Calu3 (cell line): ENCODE results near the gene NSD1. TPM values are rescaled to one million over a fixed set of nuclear protein-coding genes. Genes with fewer than 3 reads are reported as not detected.

Experiments used
- BruUV-seq: library from RNA; stranded (reverse); fragments of 400-500 nt; replicated peaks from 2 replicates; lab custom pipeline; 2021; lab: Mats Ljungman, UMichigan
- CTCF ChIA-PET: fragments of 300-600 bp; sonication (Branson Sonifier 250); formaldehyde crosslinking; loops from one replicate; lab custom pipeline; 2022; ENCODE audit warnings: antibody characterized with exemption; lab: Charles Lee
- DNase-seq: peaks from one replicate; pipeline ENCODE4 v3.0.0; 2022
- H3K27ac Mint-ChIP-seq: one replicate; pipeline ENCODE4 v1.8.0; 2022; ENCODE audit warnings: mixed read lengths; ENCODE audit not compliant: unreplicated experiment
- H3K27me3 Mint-ChIP-seq: one replicate; pipeline ENCODE4 v1.8.0; 2022; ENCODE audit warnings: mixed read lengths; ENCODE audit not compliant: unreplicated experiment
- H3K36me3 Mint-ChIP-seq: one replicate; pipeline ENCODE4 v1.8.0; 2022; ENCODE audit warnings: mild to moderate bottlenecking, moderate library complexity, mixed read lengths; ENCODE audit not compliant: insufficient read depth, unreplicated experiment
- H3K4me1 Mint-ChIP-seq: one replicate; pipeline ENCODE4 v1.8.0; 2022; ENCODE audit warnings: mild to moderate bottlenecking, low read depth, mixed read lengths; ENCODE audit not compliant: unreplicated experiment
- H3K4me3 Mint-ChIP-seq: one replicate; pipeline ENCODE4 v1.8.0; 2022; ENCODE audit warnings: mild to moderate bottlenecking, low read depth, moderate library complexity, mixed read lengths; ENCODE audit not compliant: unreplicated experiment
- H3K9me3 Mint-ChIP-seq: one replicate; pipeline ENCODE4 v1.8.0; 2022; ENCODE audit warnings: low read depth, mixed read lengths; ENCODE audit not compliant: unreplicated experiment
- CTCF ChIP-seq: fragments of 200-600 bp; IDR thresholded peaks from one replicate; pipeline ENCODE4 v1.8.0; 2022; ENCODE audit warnings: antibody characterized with exemption; ENCODE audit not compliant: unreplicated experiment
- intact Hi-C: fragments of 100-400 bp; cut with micrococcal nuclease; formaldehyde crosslinking; loops from one replicate; pipeline ENCODE4 v1.10.0; 2022; ENCODE audit not compliant: unreplicated experiment
- total RNA-seq: library from RNA; stranded (reverse); gene quantifications from 2 replicates; pipeline ENCODE4 v1.2.3, GENCODE V29; 2022

Gene NSD1
- total RNA-seq, 1 experiment from 2014 or later = 61.4 TPM

GRCh38 chr5:177313561-177314259 lies 180.1 kb downstream of the NSD1 start:
- Mint-ChIP-seq H3K36me3 (peaks cover 60% of the 10 kb centered on the region), H3K4me3 (no peak overlapping the region), H3K9me3 (no peaks in the 10 kb centered on the region), H3K27me3 (no peaks in the 10 kb centered on the region), H3K4me1 (peaks cover 54% of the 10 kb centered on the region), H3K27ac (no peak overlapping the region)
- intact Hi-C loops = loop anchor here (5.0 kb wide), 1 partner anchor 139 kb away; no protein-coding TSS in a partner anchor
- BruUV-seq = no TSS peak
- TF ChIP-seq CTCF = no peak
- CTCF ChIA-PET = interaction anchor here (0.6 kb wide), 1 partner anchor 76 kb away, joined by 3 read pairs; no protein-coding TSS in a partner anchor
- DNase-seq = no peak

- BruUV-seq = no TSS peak
- Mint-ChIP-seq H3K9me3 (no peaks in the 10 kb centered on the region), H3K36me3 (peaks cover 51% of the 10 kb centered on the region), H3K4me3 (no peak overlapping the region), H3K27me3 (no peaks in the 10 kb centered on the region), H3K4me1 (peaks cover 46% of the 10 kb centered on the region), H3K27ac (no peak overlapping the region)
- CTCF ChIA-PET = no interaction called here
- intact Hi-C loops = loop anchor here (5.0 kb wide), 2 partner anchors 38 to 138 kb away; partner anchors contain the start of gene LMAN2
- no peak for TF ChIP-seq CTCF
- DNase-seq = no peak
Observed at GRCh38 chr5:177314376-177315342, 181.1 kb downstream of the NSD1 start.

- CTCF ChIA-PET = interaction anchor here (0.6 to 0.7 kb wide), 2 partner anchors 67 to 110 kb away, joined by 3 to 4 read pairs; no protein-coding TSS in a partner anchor
- BruUV-seq = no TSS peak
- no peak for TF ChIP-seq CTCF
- H3K27me3 Mint-ChIP-seq = no peaks in the 10 kb centered on the region
- H3K9me3 Mint-ChIP-seq = no peaks in the 10 kb centered on the region
- no peak overlapping the region for H3K27ac Mint-ChIP-seq
- no peak for DNase-seq
- peaks cover 45% of the 10 kb centered on the region for H3K36me3 Mint-ChIP-seq
- no peak overlapping the region for H3K4me3 Mint-ChIP-seq
- peaks cover 42% of the 10 kb centered on the region for H3K4me1 Mint-ChIP-seq
- intact Hi-C loops = loop anchor here (5.0 kb wide), 1 partner anchor 37 kb away; the partner anchor contains the start of gene LMAN2
Observed at GRCh38 chr5:177315411-177315810, 181.8 kb downstream of the NSD1 start.

- CTCF ChIA-PET = interaction anchor here (0.6 to 3.0 kb wide), 6 partner anchors 49 to 139 kb away, joined by 3 to 18 read pairs (median 4); no protein-coding TSS in a partner anchor
- TF ChIP-seq CTCF = no peak
- Mint-ChIP-seq H3K27me3 (no peaks in the 10 kb centered on the region), H3K27ac (no peak overlapping the region), H3K36me3 (peaks cover 40% of the 10 kb centered on the region), H3K4me3 (no peak overlapping the region), H3K9me3 (no peaks in the 10 kb centered on the region), H3K4me1 (peaks cover 36% of the 10 kb centered on the region)
- no peak for DNase-seq
- intact Hi-C loops = loop anchor here (5.0 kb wide), 1 partner anchor 36 kb away; the partner anchor contains the start of gene LMAN2
- no TSS peak for BruUV-seq
Observed at GRCh38 chr5:177316005-177316404, 182.4 kb downstream of the NSD1 start.
